ENCODE results near the gene SCRT2. TPM values are rescaled to one million over a fixed set of nuclear protein-coding genes. Genes with fewer than 3 reads are reported as not detected.

Gene SCRT2
- total and polyA plus RNA-seq, 9 of the 15 experiments (the other 6 are each of a cell fraction or from before 2014, with no cell fraction given) = 0.04 to 0.75 (median 0.13) TPM; not detected in 2

- TF ChIP-seq, protein P1, sequence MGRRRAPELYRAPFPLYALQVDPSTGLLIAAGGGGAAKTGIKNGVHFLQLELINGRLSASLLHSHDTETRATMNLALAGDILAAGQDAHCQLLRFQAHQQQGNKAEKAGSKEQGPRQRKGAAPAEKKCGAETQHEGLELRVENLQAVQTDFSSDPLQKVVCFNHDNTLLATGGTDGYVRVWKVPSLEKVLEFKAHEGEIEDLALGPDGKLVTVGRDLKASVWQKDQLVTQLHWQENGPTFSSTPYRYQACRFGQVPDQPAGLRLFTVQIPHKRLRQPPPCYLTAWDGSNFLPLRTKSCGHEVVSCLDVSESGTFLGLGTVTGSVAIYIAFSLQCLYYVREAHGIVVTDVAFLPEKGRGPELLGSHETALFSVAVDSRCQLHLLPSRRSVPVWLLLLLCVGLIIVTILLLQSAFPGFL (CRISPR knock-in tag; IDR thresholded peaks at IDR 0.05) = no peak
- TF ChIP-seq CSDE1 (IDR thresholded peaks at IDR 0.05) = no peak
- no peak for TF ChIP-seq ZNF232 (CRISPR knock-in tag; IDR thresholded peaks at IDR 0.05)
- TF ChIP-seq ZNF408 (CRISPR knock-in tag; IDR thresholded peaks at IDR 0.05; ENCODE audit: low read depth) = no peak
- TF ChIP-seq ZNF146 (CRISPR knock-in tag; IDR thresholded peaks at IDR 0.05; ENCODE audit: unreplicated experiment) = no peak
- TF ChIP-seq BMI1 (IDR thresholded peaks at IDR 0.05; ENCODE audit: low read length) = no peak
- TF ChIP-seq RBM25 (IDR thresholded peaks at IDR 0.05; ENCODE audit: low read depth, low read length, severe bottlenecking) = peak; percentile 95
- TF ChIP-seq, protein P2, sequence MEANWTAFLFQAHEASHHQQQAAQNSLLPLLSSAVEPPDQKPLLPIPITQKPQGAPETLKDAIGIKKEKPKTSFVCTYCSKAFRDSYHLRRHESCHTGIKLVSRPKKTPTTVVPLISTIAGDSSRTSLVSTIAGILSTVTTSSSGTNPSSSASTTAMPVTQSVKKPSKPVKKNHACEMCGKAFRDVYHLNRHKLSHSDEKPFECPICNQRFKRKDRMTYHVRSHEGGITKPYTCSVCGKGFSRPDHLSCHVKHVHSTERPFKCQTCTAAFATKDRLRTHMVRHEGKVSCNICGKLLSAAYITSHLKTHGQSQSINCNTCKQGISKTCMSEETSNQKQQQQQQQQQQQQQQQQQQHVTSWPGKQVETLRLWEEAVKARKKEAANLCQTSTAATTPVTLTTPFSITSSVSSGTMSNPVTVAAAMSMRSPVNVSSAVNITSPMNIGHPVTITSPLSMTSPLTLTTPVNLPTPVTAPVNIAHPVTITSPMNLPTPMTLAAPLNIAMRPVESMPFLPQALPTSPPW (CRISPR knock-in tag; IDR thresholded peaks at IDR 0.05) = no peak
- TF ChIP-seq MXI1 (IDR thresholded peaks at IDR 0.05; ENCODE audit: low read depth, low read length) = no peak
- TF ChIP-seq, protein P3, sequence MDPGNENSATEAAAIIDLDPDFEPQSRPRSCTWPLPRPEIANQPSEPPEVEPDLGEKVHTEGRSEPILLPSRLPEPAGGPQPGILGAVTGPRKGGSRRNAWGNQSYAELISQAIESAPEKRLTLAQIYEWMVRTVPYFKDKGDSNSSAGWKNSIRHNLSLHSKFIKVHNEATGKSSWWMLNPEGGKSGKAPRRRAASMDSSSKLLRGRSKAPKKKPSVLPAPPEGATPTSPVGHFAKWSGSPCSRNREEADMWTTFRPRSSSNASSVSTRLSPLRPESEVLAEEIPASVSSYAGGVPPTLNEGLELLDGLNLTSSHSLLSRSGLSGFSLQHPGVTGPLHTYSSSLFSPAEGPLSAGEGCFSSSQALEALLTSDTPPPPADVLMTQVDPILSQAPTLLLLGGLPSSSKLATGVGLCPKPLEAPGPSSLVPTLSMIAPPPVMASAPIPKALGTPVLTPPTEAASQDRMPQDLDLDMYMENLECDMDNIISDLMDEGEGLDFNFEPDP (CRISPR knock-in tag; IDR thresholded peaks at IDR 0.05) = no peak
- TF ChIP-seq BRCA1 (IDR thresholded peaks at IDR 0.05) = no peak
- no peak for TF ChIP-seq BRCA1 (CRISPR knock-in tag; IDR thresholded peaks at IDR 0.05)
- TF ChIP-seq TCF3 (CRISPR knock-in tag; IDR thresholded peaks at IDR 0.05) = no peak
- TF ChIP-seq E2F6 (IDR thresholded peaks at IDR 0.05; ENCODE audit: borderline replicate concordance in 1 of 2, extremely low read depth in 1 of 2, insufficient read depth in 1 of 2, insufficient read length in 1 of 2, low read depth in 1 of 2, low read length in 1 of 2, poor library complexity in 1 of 2, severe bottlenecking in 1 of 2) = no peak
- TF ChIP-seq ZNF41 (CRISPR knock-in tag; conservative IDR thresholded peaks at IDR 0.05) = no peak
- no peak for TF ChIP-seq PHF8 (IDR thresholded peaks at IDR 0.05; ENCODE audit: borderline replicate concordance, low read length)
- TF ChIP-seq HNRNPUL1 (IDR thresholded peaks at IDR 0.05; ENCODE audit: low read length) = no peak
- no peak for TF ChIP-seq HDGF (IDR thresholded peaks at IDR 0.05)
- TF ChIP-seq, protein P4, sequence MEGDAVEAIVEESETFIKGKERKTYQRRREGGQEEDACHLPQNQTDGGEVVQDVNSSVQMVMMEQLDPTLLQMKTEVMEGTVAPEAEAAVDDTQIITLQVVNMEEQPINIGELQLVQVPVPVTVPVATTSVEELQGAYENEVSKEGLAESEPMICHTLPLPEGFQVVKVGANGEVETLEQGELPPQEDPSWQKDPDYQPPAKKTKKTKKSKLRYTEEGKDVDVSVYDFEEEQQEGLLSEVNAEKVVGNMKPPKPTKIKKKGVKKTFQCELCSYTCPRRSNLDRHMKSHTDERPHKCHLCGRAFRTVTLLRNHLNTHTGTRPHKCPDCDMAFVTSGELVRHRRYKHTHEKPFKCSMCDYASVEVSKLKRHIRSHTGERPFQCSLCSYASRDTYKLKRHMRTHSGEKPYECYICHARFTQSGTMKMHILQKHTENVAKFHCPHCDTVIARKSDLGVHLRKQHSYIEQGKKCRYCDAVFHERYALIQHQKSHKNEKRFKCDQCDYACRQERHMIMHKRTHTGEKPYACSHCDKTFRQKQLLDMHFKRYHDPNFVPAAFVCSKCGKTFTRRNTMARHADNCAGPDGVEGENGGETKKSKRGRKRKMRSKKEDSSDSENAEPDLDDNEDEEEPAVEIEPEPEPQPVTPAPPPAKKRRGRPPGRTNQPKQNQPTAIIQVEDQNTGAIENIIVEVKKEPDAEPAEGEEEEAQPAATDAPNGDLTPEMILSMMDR (IDR thresholded peaks at IDR 0.05 in 2 of 3, conservative IDR thresholded peaks at IDR 0.05 in 1 of 3; ENCODE audit: insufficient read depth in 2 of 3, low read depth in 1 of 3, low read length in 3 of 3) = peak; percentile 24 to 54 (median 36); a peak in 5 of 6 replicates
Observed at GRCh38 chr20:672963-673602, 2.5 kb downstream of the SCRT2 start (continued).

All from K562 (cell line).